Endothelial cell of hepatic sinusoid (primary cell): ENCODE data around the gene TMEM101.
"Not testable (repeated sequence)": the region's sequence is repeated elsewhere in the genome, so short reads cannot be mapped to it uniquely, and the experiment has no call there.

Experiments used
- in situ Hi-C: cut with HindIII; loops from 2 replicates; pipeline ENCODE4 v1.10.0; 2017; ENCODE audit warnings: low sequenced_read_pairs

The TMEM101 gene

GRCh38 chr17:44014437-44015172 lies at the start of gene TMEM101:
TSS of gene TMEM101 (minus strand) at chr17:44014963. CDS start at chr17:44014952, 11 bp downstream.
- in situ Hi-C loops = loop anchor here (5.0 kb wide), 2 partner anchors 83 to 102 kb away; no protein-coding TSS in a partner anchor

- in situ Hi-C loops = loop anchor here (5.0 kb wide), 1 partner anchor 33 kb away; no protein-coding TSS in a partner anchor
Observed at GRCh38 chr17:44063704-44064639, 49.2 kb upstream of the TMEM101 start.

- in situ Hi-C loops = loop anchor here (5.0 kb wide), 1 partner anchor 34 kb away; no protein-coding TSS in a partner anchor
Observed at GRCh38 chr17:44062871-44063270, 48.1 kb upstream of the TMEM101 start.

- in situ Hi-C loops = loop anchor here (5.0 kb wide), 1 partner anchor 36 kb away; no protein-coding TSS in a partner anchor
Observed at GRCh38 chr17:44061446-44061845, 46.7 kb upstream of the TMEM101 start.

GRCh38 chr17:44059101-44059892 lies 44.5 kb upstream of the TMEM101 start:
- in situ Hi-C loops = no loop called here

- in situ Hi-C loops = no loop called here
Observed at GRCh38 chr17:44053125-44053872, 38.5 kb upstream of the TMEM101 start.

GRCh38 chr17:44049294-44050060 lies 34.7 kb upstream of the TMEM101 start:
- in situ Hi-C loops = no loop called here

GRCh38 chr17:44046893-44047292 lies 32.1 kb upstream of the TMEM101 start:
- in situ Hi-C loops = not testable (repeated sequence)

- in situ Hi-C loops = no loop called here
Observed at GRCh38 chr17:44045486-44045885, 30.7 kb upstream of the TMEM101 start.

- in situ Hi-C loops = no loop called here
Observed at GRCh38 chr17:44044071-44044470, 29.3 kb upstream of the TMEM101 start.

- in situ Hi-C loops = no loop called here
Observed at GRCh38 chr17:44043272-44043696, 28.5 kb upstream of the TMEM101 start.

- in situ Hi-C loops = no loop called here
Observed at GRCh38 chr17:44039829-44040635, 25.3 kb upstream of the TMEM101 start.

GRCh38 chr17:44038604-44039011 lies 23.8 kb upstream of the TMEM101 start:
- in situ Hi-C loops = no loop called here

- in situ Hi-C loops = no loop called here
Observed at GRCh38 chr17:44037471-44037870, 22.7 kb upstream of the TMEM101 start.

GRCh38 chr17:44034688-44035087 lies 19.9 kb upstream of the TMEM101 start:
- in situ Hi-C loops = not testable (repeated sequence)

GRCh38 chr17:44033861-44034408 lies 19.2 kb upstream of the TMEM101 start:
- in situ Hi-C loops = no loop called here

- in situ Hi-C loops = no loop called here
Observed at GRCh38 chr17:44030482-44030881, 15.7 kb upstream of the TMEM101 start.

GRCh38 chr17:44029736-44030135 lies 15.0 kb upstream of the TMEM101 start:
- in situ Hi-C loops = no loop called here
